OCI-LY1 (cell line): Measurements from ENCODE around the gene ZSCAN26.
"Not testable (repeated sequence)": the region's sequence is repeated elsewhere in the genome, so short reads cannot be mapped to it uniquely, and the experiment has no call there.

ENCODE experiments used
- H2AFZ ChIP-seq: fragments of 200-600 bp; sonication (generic), shearing (Covaris generic); 2 replicates; pipeline ENCODE4 v1.6.0; 2014; ENCODE audit warnings: antibody characterized with exemption, mild to moderate bottlenecking, low read length
- H3F3A ChIP-seq: fragments of 200-600 bp; sonication (generic), shearing (Covaris generic); 2 replicates; pipeline ENCODE4 v1.6.0; 2014; ENCODE audit warnings: mild to moderate bottlenecking, antibody characterized with exemption, low read length, moderate library complexity; ENCODE audit not compliant: insufficient read depth
- H3K27ac ChIP-seq: fragments of 200-600 bp; sonication (generic); 2 replicates; pipeline ENCODE4 v1.5.1; 2014; ENCODE audit warnings: low read length, mixed run types, mild to moderate bottlenecking, low read depth; ENCODE audit not compliant: poor library complexity, severe bottlenecking
- H3K27me3 ChIP-seq: fragments of 200-600 bp; sonication (generic); 2 replicates; pipeline ENCODE4 v1.6.0; 2014; ENCODE audit warnings: antibody characterized with exemption, mild to moderate bottlenecking, low read length, moderate library complexity; ENCODE audit not compliant: insufficient read depth
- H3K36me3 ChIP-seq: fragments of 200-600 bp; sonication (generic); 2 replicates; pipeline ENCODE4 v1.6.1; 2014; ENCODE audit warnings: mild to moderate bottlenecking, antibody characterized with exemption, low read length, moderate library complexity, mixed read lengths; ENCODE audit not compliant: insufficient read depth
- H3K4me1 ChIP-seq: fragments of 200-600 bp; sonication (generic); 2 replicates; pipeline ENCODE4 v1.5.1; 2014; ENCODE audit warnings: mild to moderate bottlenecking, low read length, moderate library complexity; ENCODE audit not compliant: insufficient read depth, severe bottlenecking
- H3K4me2 ChIP-seq: fragments of 200-600 bp; sonication (generic), shearing (Covaris generic); 2 replicates; pipeline ENCODE4 v1.6.1; 2014; ENCODE audit warnings: low read length
- H3K4me3 ChIP-seq: fragments of 200-600 bp; sonication (generic); 2 replicates; pipeline ENCODE4 v1.5.1; 2014; ENCODE audit warnings: low read length, low read depth, mild to moderate bottlenecking, mixed read lengths; ENCODE audit not compliant: poor library complexity, severe bottlenecking
- H3K79me2 ChIP-seq: fragments of 200-600 bp; shearing (Covaris generic); 2 replicates; pipeline ENCODE4 v1.6.1; 2016; ENCODE audit warnings: mixed run types, low read length, mixed read lengths; ENCODE audit not compliant: insufficient read depth
- H3K9ac ChIP-seq: fragments of 200-600 bp; sonication (generic), shearing (Covaris generic); 2 replicates; pipeline ENCODE4 v1.6.1; 2014; ENCODE audit warnings: mild to moderate bottlenecking, low read length, mixed read lengths
- H3K9me2 ChIP-seq: fragments of 200-600 bp; sonication (generic), shearing (Covaris generic); 2 replicates; pipeline ENCODE4 v1.6.1; 2014; ENCODE audit warnings: low read depth, mild to moderate bottlenecking, low read length, mixed read lengths
- H3K9me3 ChIP-seq: fragments of 200-600 bp; shearing (Covaris generic); 2 replicates; pipeline ENCODE4 v1.6.1; 2014; ENCODE audit warnings: low read length, mixed read lengths
- H4K20me1 ChIP-seq: fragments of 200-600 bp; sonication (generic), shearing (Covaris generic); 2 replicates; pipeline ENCODE4 v1.6.0; 2016; ENCODE audit warnings: mild to moderate bottlenecking, low read length; ENCODE audit not compliant: insufficient read depth
- EZH2 ChIP-seq: fragments of 200-600 bp; sonication (generic), shearing (Covaris generic); IDR thresholded peaks from 2 replicates; pipeline ENCODE4 v1.8.0; 2017; ENCODE audit warnings: borderline replicate concordance, mixed run types, mild to moderate bottlenecking, antibody characterized with exemption, low read length, moderate library complexity, mixed read lengths
- TF ChIP-seq, protein P1 (sequence below): fragments of 200-600 bp; sonication (generic), shearing (Covaris generic); IDR thresholded peaks from 2 replicates; pipeline ENCODE4 v1.5.1; 2017; ENCODE audit warnings: mild to moderate bottlenecking, antibody characterized with exemption, low read length, moderate library complexity, mixed read lengths

Gene ZSCAN26

GRCh38 chr6:28315628-28316027 lies 48.7 kb downstream of the ZSCAN26 start:
- peaks cover 14% of the 10 kb centered on the region for H3K4me1 ChIP-seq
- H3F3A ChIP-seq: no peaks in the 10 kb centered on the region
- H3K4me3 ChIP-seq: no peak overlapping the region
- H3K36me3 ChIP-seq: no peaks in the 10 kb centered on the region
- no peak overlapping the region for H2AFZ ChIP-seq
- no peak overlapping the region for H3K9ac ChIP-seq
- H3K79me2 ChIP-seq: no peaks in the 10 kb centered on the region
- no peak for TF ChIP-seq EZH2
- TF ChIP-seq, protein P1, sequence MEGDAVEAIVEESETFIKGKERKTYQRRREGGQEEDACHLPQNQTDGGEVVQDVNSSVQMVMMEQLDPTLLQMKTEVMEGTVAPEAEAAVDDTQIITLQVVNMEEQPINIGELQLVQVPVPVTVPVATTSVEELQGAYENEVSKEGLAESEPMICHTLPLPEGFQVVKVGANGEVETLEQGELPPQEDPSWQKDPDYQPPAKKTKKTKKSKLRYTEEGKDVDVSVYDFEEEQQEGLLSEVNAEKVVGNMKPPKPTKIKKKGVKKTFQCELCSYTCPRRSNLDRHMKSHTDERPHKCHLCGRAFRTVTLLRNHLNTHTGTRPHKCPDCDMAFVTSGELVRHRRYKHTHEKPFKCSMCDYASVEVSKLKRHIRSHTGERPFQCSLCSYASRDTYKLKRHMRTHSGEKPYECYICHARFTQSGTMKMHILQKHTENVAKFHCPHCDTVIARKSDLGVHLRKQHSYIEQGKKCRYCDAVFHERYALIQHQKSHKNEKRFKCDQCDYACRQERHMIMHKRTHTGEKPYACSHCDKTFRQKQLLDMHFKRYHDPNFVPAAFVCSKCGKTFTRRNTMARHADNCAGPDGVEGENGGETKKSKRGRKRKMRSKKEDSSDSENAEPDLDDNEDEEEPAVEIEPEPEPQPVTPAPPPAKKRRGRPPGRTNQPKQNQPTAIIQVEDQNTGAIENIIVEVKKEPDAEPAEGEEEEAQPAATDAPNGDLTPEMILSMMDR: no peak
- no peaks in the 10 kb centered on the region for H3K27me3 ChIP-seq
- H3K27ac ChIP-seq: no peak overlapping the region
- H3K9me2 ChIP-seq: no peaks in the 10 kb centered on the region
- no peak overlapping the region for H3K4me2 ChIP-seq
- no peaks in the 10 kb centered on the region for H3K9me3 ChIP-seq
- H4K20me1 ChIP-seq: no peaks in the 10 kb centered on the region

DNA sequence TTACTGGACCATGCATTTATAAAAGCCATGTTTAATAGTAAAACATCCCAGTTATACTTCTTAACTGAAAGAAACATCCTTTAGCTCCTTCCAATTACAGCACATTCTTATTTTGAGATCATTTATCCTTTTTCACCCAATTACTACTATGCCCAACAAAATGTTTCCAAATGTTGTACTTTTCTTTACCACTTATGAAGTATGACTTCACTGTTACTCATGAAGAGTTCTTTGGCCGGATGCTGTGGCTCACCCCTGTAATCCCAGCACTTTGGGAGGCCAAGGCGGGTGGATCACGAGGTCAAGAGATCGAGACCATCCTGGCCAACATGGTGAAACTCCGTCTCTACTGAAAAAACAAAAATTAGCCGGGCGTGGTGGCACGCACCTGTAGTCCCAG lies 50.9 kb downstream of the ZSCAN26 start:
- H3K27me3 ChIP-seq, H3K36me3 ChIP-seq, H2AFZ ChIP-seq, H3K4me3 ChIP-seq, H3K27ac ChIP-seq, H3K9me3 ChIP-seq, H3K79me2 ChIP-seq, H4K20me1 ChIP-seq, H3K9me2 ChIP-seq, H3F3A ChIP-seq, H3K4me1 ChIP-seq, H3K4me2 ChIP-seq, H3K9ac ChIP-seq: not testable (repeated sequence)

- H3F3A ChIP-seq: no peaks in the 10 kb centered on the region
- H3K4me2 ChIP-seq: no peak overlapping the region
- peaks cover 18% of the 10 kb centered on the region for H3K9me3 ChIP-seq
- H3K79me2 ChIP-seq: no peaks in the 10 kb centered on the region
- H3K9me2 ChIP-seq: no peaks in the 10 kb centered on the region
- no peak overlapping the region for H3K4me3 ChIP-seq
- H4K20me1 ChIP-seq: no peaks in the 10 kb centered on the region
- H3K4me1 ChIP-seq: no peaks in the 10 kb centered on the region
- H3K27me3 ChIP-seq: no peaks in the 10 kb centered on the region; the same call in 1 of the 2 replicates
- TF ChIP-seq, protein P1: no peak
- no peak for TF ChIP-seq EZH2
- H3K36me3 ChIP-seq: peaks cover 6% of the 10 kb centered on the region; the same call in 1 of the 2 replicates
- no peak overlapping the region for H2AFZ ChIP-seq
- H3K27ac ChIP-seq: no peak overlapping the region
- H3K9ac ChIP-seq: no peak overlapping the region
Observed at GRCh38 chr6:28322661-28323060, 55.7 kb downstream of the ZSCAN26 start.

DNA sequence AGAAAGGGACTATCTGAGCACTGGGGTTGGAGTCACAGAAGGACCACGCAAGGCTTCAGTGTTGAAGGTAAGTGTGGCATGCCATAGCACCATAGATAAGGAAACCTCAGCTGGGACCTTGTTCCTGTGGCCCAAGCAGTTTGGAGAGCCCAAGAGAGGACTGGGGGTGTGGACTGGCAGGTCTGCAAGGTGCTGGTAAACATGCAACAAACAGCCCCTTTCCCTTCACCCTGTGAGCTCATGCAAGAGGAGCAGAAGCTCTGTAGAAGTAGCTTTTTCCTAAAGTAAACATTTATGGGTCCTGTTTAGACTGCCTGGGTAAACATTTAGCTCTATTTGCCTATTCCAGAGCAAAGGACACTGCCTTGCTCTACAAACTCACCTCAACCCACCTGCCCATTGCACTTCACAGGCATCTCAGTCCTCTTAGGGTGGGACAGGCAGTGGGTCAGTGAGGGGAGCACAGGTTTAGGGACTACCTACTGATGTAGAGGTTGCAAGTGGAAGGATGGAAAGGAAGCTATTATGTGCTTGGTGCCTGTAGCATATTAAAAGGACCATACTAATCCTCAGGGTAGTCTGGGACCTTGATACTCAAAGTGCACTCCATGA lies 57.0 kb downstream of the ZSCAN26 start:
- H3F3A ChIP-seq: no peaks in the 10 kb centered on the region
- H3K27me3 ChIP-seq: no peaks in the 10 kb centered on the region; the same call in 1 of the 2 replicates
- no peaks in the 10 kb centered on the region for H4K20me1 ChIP-seq
- H3K4me2 ChIP-seq: no peak overlapping the region
- peaks cover 18% of the 10 kb centered on the region for H3K9me3 ChIP-seq
- H3K4me1 ChIP-seq: no peaks in the 10 kb centered on the region
- no peak overlapping the region for H3K27ac ChIP-seq
- H3K79me2 ChIP-seq: no peaks in the 10 kb centered on the region
- H3K36me3 ChIP-seq: peaks cover 6% of the 10 kb centered on the region; the same call in 1 of the 2 replicates
- H3K9me2 ChIP-seq: no peaks in the 10 kb centered on the region
- no peak overlapping the region for H3K9ac ChIP-seq
- no peak for TF ChIP-seq EZH2
- TF ChIP-seq, protein P1: no peak
- H2AFZ ChIP-seq: no peak overlapping the region
- no peak overlapping the region for H3K4me3 ChIP-seq
